MM.1S (cell line): ENCODE results near the gene SYPL2.
"Not testable (repeated sequence)": the region's sequence is repeated elsewhere in the genome, so short reads cannot be mapped to it uniquely, and the experiment has no call there.

Experiments
- DNase-seq: peaks from one replicate; pipeline ENCODE4 v3.0.0-alpha.2; 2015
- H2AFZ ChIP-seq: fragments of 300-600 bp; sonication (generic); 2 replicates; pipeline ENCODE4 v1.6.0; 2016; ENCODE audit warnings: antibody characterized with exemption, low read length
- H3F3A ChIP-seq: fragments of 300-600 bp; sonication (generic); 2 replicates; pipeline ENCODE4 v1.6.1; 2016; ENCODE audit warnings: mild to moderate bottlenecking, antibody characterized with exemption, low read length, moderate library complexity, mixed read lengths; ENCODE audit not compliant: insufficient read depth
- H3K27ac ChIP-seq: fragments of 300-600 bp; sonication (generic); 2 replicates; pipeline ENCODE4 v1.5.1; 2016; ENCODE audit warnings: mild to moderate bottlenecking, low read length
- H3K27me3 ChIP-seq: fragments of 300-600 bp; sonication (generic); replicated peaks from 2 replicates; pipeline ENCODE4 v1.6.0; 2016; ENCODE audit warnings: low read length; ENCODE audit not compliant: insufficient read depth
- H3K36me3 ChIP-seq: fragments of 300-600 bp; sonication (generic); replicated peaks from 2 replicates; pipeline ENCODE4 v1.6.1; 2016; ENCODE audit warnings: mild to moderate bottlenecking, low read length, mixed read lengths; ENCODE audit not compliant: insufficient read depth
- H3K4me1 ChIP-seq: fragments of 300-600 bp; sonication (generic); 2 replicates; pipeline ENCODE4 v1.6.1; 2016; ENCODE audit warnings: low read length, mixed read lengths
- H3K4me2 ChIP-seq: fragments of 300-600 bp; sonication (generic); 2 replicates; pipeline ENCODE4 v1.6.0; 2016; ENCODE audit warnings: low read depth, low read length
- H3K4me3 ChIP-seq: fragments of 300-600 bp; sonication (generic); 2 replicates; pipeline ENCODE4 v1.5.1; 2016; ENCODE audit warnings: low read length, mixed read lengths
- H3K79me2 ChIP-seq: fragments of 300-600 bp; sonication (generic); 2 replicates; pipeline ENCODE4 v1.6.1; 2016; ENCODE audit warnings: mixed run types, low read length, mixed read lengths
- H3K9ac ChIP-seq: fragments of 300-600 bp; sonication (generic); 2 replicates; pipeline ENCODE4 v1.6.1; 2016; ENCODE audit warnings: low read length, mixed read lengths
- H3K9me2 ChIP-seq: fragments of 300-600 bp; sonication (generic); replicated peaks from 2 replicates; pipeline ENCODE4 v1.6.1; 2016; ENCODE audit warnings: mild to moderate bottlenecking, low read length, mixed read lengths; ENCODE audit not compliant: insufficient read depth
- H3K9me3 ChIP-seq: fragments of 300-600 bp; sonication (generic); replicated peaks from 2 replicates; pipeline ENCODE4 v1.6.1; 2016; ENCODE audit warnings: mild to moderate bottlenecking, low read length, mixed read lengths; ENCODE audit not compliant: insufficient read depth
- H4K20me1 ChIP-seq: fragments of 300-600 bp; sonication (generic); 2 replicates; pipeline ENCODE4 v1.6.1; 2016; ENCODE audit warnings: mild to moderate bottlenecking, low read length, moderate library complexity, mixed read lengths; ENCODE audit not compliant: insufficient read depth
- EZH2 ChIP-seq: fragments of 300-600 bp; sonication (generic); optimal IDR thresholded peaks from 2 replicates; pipeline ENCODE3; 2017; ENCODE audit warnings: low read depth, mild to moderate bottlenecking, antibody characterized with exemption, low read length, mixed read lengths
- EZH2phosphoT487 ChIP-seq: fragments of 300-600 bp; sonication (generic); IDR thresholded peaks from 2 replicates; pipeline ENCODE4 v1.6.1; 2018; ENCODE audit warnings: antibody characterized with exemption, low read length
- TF ChIP-seq, protein P1 (sequence below): fragments of 300-600 bp; sonication (generic); IDR thresholded peaks from 2 replicates; pipeline ENCODE4 v1.5.1; 2016; ENCODE audit warnings: antibody characterized with exemption, low read length, mixed read lengths

Gene SYPL2

DNA sequence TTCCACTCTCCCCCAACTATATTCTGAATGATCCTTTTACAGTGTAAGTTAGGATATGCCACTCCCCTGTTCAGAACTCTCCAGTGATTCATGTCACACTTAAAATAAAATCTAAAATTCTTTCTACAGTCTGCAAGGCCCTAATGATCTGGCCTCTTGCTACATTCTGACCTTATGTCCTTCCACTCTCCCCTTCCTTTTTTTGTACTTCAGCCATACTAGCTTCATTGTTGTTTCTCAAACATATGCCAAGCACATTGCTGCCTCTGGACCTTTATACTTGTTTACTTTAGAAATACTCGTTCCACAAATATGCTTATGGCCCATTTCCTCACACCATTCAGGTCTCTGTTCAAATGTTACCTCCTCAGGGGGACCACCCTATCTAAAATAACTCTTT lies 25.3 kb upstream of the SYPL2 start:
- Histone ChIP-seq H2AFZ (no peak overlapping the region), H3K4me2 (no peak overlapping the region), H3F3A (no peaks in the 10 kb centered on the region)

GRCh38 chr1:109443476-109443875 lies 22.9 kb upstream of the SYPL2 start:
- DNase-seq, result no peak
- Histone ChIP-seq H4K20me1 (no peaks in the 10 kb centered on the region), H3K9me3 (no peaks in the 10 kb centered on the region), H3F3A (no peaks in the 10 kb centered on the region), H3K27ac (no peak overlapping the region), H3K27me3 (no peaks in the 10 kb centered on the region), H3K79me2 (no peaks in the 10 kb centered on the region), H3K9me2 (no peaks in the 10 kb centered on the region), H3K4me1 (no peaks in the 10 kb centered on the region), H3K4me2 (no peak overlapping the region), H2AFZ (no peak overlapping the region), H3K9ac (no peak overlapping the region), H3K36me3 (no peaks in the 10 kb centered on the region), H3K4me3 (no peak overlapping the region)
- TF ChIP-seq EZH2phosphoT487 (no peak), EZH2 (no peak)
- TF ChIP-seq, protein P1, sequence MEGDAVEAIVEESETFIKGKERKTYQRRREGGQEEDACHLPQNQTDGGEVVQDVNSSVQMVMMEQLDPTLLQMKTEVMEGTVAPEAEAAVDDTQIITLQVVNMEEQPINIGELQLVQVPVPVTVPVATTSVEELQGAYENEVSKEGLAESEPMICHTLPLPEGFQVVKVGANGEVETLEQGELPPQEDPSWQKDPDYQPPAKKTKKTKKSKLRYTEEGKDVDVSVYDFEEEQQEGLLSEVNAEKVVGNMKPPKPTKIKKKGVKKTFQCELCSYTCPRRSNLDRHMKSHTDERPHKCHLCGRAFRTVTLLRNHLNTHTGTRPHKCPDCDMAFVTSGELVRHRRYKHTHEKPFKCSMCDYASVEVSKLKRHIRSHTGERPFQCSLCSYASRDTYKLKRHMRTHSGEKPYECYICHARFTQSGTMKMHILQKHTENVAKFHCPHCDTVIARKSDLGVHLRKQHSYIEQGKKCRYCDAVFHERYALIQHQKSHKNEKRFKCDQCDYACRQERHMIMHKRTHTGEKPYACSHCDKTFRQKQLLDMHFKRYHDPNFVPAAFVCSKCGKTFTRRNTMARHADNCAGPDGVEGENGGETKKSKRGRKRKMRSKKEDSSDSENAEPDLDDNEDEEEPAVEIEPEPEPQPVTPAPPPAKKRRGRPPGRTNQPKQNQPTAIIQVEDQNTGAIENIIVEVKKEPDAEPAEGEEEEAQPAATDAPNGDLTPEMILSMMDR, result no peak

More for the DNA sequence above, 25.3 kb upstream of the SYPL2 start:
- no peaks in the 10 kb centered on the region for H3K27me3 ChIP-seq
- no peak overlapping the region for H3K27ac ChIP-seq
- H4K20me1 ChIP-seq, result no peaks in the 10 kb centered on the region
- no peaks in the 10 kb centered on the region for H3K79me2 ChIP-seq
- DNase-seq, result no peak
- H3K9me2 ChIP-seq, result no peaks in the 10 kb centered on the region
- no peak overlapping the region for H3K4me3 ChIP-seq
- H3K36me3 ChIP-seq, result no peaks in the 10 kb centered on the region
- TF ChIP-seq EZH2 (no peak), EZH2phosphoT487 (no peak)
- TF ChIP-seq, protein P1, result no peak
- H3K9ac ChIP-seq, result no peak overlapping the region
- H3K4me1 ChIP-seq, result no peaks in the 10 kb centered on the region
- H3K9me3 ChIP-seq, result no peaks in the 10 kb centered on the region

DNA sequence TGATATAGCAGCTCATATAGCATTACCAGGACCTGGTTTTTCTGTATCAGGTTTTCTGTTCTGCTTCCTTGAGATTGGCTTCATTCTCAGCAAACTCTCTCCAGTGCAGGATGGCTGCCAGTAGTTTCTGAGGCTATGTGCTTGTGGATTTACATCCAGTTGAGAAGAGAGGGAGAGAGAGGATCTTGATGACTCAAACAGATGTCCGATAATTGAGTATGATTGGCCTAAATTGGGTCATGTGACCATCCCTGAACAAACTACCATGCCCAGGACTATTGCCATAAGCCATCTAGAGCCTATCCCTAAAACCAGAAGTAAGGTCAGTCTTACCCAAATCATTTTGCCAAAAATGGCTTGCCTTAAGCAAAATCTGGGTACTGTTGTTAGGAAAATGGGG lies 22.0 kb upstream of the SYPL2 start:
- Histone ChIP-seq H3K9ac (no peak overlapping the region), H3K4me2 (no peak overlapping the region), H3K36me3 (no peaks in the 10 kb centered on the region), H3K4me3 (no peak overlapping the region), H3K4me1 (no peaks in the 10 kb centered on the region), H3K27me3 (no peaks in the 10 kb centered on the region), H4K20me1 (no peaks in the 10 kb centered on the region), H3K9me2 (no peaks in the 10 kb centered on the region), H2AFZ (no peak overlapping the region), H3F3A (no peaks in the 10 kb centered on the region), H3K27ac (no peak overlapping the region), H3K9me3 (no peaks in the 10 kb centered on the region), H3K79me2 (no peaks in the 10 kb centered on the region)
- no peak for DNase-seq
- TF ChIP-seq, protein P1, result no peak
- TF ChIP-seq EZH2, result no peak
- TF ChIP-seq EZH2phosphoT487, result no peak

- not testable (repeated sequence) for H2AFZ ChIP-seq, H3K9ac ChIP-seq, H3K36me3 ChIP-seq, H4K20me1 ChIP-seq, H3K79me2 ChIP-seq, H3K27ac ChIP-seq, H3K4me3 ChIP-seq, H3K27me3 ChIP-seq, H3K4me1 ChIP-seq, H3F3A ChIP-seq, H3K9me2 ChIP-seq, H3K4me2 ChIP-seq, DNase-seq, H3K9me3 ChIP-seq
Observed at GRCh38 chr1:109445949-109446695, 20.2 kb upstream of the SYPL2 start.
